ENCODE data around the gene COPS3. TPM values are rescaled to one million over a fixed set of nuclear protein-coding genes. Genes with fewer than 3 reads are reported as not detected.

Gene COPS3
- total and polyA plus RNA-seq, 9 of the 15 experiments (the other 6 are each of a cell fraction or from before 2014, with no cell fraction given) = 92.4 to 295 (median 167) TPM

DNA sequence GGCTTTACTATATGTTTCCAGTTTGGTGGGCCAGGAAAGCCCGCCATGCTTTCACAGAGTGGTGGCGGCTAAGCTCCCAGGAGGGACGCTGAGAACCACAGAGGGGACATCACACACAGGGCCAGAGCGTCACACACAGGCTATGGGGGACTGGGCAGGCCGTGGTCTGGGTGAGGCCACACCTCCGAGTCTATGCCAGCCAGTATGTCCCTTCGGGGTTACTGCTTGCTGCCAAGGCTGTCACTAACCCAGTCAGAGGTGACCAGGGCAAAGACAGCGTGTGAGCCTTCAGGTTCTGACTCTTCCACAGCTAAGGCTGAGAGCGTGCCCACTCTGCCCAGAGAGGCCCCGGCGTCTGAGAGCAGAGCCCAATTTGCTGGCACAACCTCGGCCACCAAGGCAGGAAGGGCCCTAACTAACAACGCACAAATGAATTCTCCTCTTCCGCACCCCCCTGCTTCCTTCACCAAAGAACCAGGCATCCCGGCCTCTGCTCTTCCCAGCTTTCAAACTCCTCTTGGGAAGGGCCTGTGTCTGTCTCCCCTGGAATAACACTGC is 77.8 kb downstream of the COPS3 start (continued):
- TF ChIP-seq, protein P1, sequence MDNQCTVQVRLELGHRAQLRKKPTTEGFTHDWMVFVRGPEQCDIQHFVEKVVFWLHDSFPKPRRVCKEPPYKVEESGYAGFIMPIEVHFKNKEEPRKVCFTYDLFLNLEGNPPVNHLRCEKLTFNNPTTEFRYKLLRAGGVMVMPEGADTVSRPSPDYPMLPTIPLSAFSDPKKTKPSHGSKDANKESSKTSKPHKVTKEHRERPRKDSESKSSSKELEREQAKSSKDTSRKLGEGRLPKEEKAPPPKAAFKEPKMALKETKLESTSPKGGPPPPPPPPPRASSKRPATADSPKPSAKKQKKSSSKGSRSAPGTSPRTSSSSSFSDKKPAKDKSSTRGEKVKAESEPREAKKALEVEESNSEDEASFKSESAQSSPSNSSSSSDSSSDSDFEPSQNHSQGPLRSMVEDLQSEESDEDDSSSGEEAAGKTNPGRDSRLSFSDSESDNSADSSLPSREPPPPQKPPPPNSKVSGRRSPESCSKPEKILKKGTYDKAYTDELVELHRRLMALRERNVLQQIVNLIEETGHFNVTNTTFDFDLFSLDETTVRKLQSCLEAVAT (IDR thresholded peaks at IDR 0.05) = no peak
- TF ChIP-seq SMAD1 (IDR thresholded peaks at IDR 0.05; ENCODE audit: low read depth, low read length, partially characterized antibody) (no peak), CBFB (CRISPR knock-in tag; IDR thresholded peaks at IDR 0.05) (no peak), PML (IDR thresholded peaks at IDR 0.05; ENCODE audit: low read length) (no peak)

DNA sequence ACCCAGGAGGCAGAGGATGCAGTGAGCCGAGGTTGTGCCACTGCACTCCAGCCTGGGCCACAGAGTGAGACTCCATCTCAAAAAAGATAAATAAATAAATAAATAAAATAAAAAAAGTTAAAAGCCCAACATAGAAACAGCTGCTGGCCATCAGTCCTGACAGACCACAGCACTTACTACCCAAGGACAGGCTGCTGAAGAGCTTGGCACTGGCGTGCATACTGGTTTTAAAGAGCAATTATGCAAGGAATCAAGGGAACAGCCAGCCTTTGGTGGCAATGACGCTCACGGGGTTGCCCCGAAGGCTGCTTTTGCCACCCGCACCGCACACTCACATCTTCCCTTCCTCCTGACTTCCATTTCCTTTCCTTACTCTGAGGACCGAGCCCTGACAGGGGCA is 79.1 kb downstream of the COPS3 start:
- H3K27me3 ChIP-seq (ENCODE audit: control insufficient read depth in 2 of 2, insufficient read depth in 2 of 2, low read length in 2 of 2) = no peaks in the 10 kb centered on the region
- H3K36me3 ChIP-seq (ENCODE audit: control insufficient read depth, insufficient read depth, low read length) = peaks cover 48% of the 10 kb centered on the region; the same call in 2 of the 3 replicates
- H3K4me3 ChIP-seq = no peak overlapping the region
- H3K9me1 ChIP-seq (ENCODE audit: control insufficient read depth, insufficient read depth, low read length) = no peaks in the 10 kb centered on the region
- ATAC-seq (no peak), FAIRE-seq (no peak), DNase-seq (ENCODE audit: extremely low read depth in 1 of 4, low spot score in 3 of 4) (no peak)
- POLR2A ChIA-PET = interaction anchor here (2.1 kb wide), 1 partner anchor 10 kb away, joined by 5 read pairs; no protein-coding TSS in a partner anchor
- peaks cover 47% of the 10 kb centered on the region for H3K79me2 ChIP-seq (ENCODE audit: control insufficient read depth, insufficient read depth, low read length)
- H3K4me1 ChIP-seq (replicated peaks in 1 of 2; ENCODE audit: control insufficient read depth in 2 of 2, insufficient read depth in 2 of 2, low read length in 2 of 2) = peaks cover 10 to 36% of the 10 kb centered on the region in 2 experiments; a peak in 4 of 5 replicates
- no peak overlapping the region; the same call in 2 of the 3 replicates for H3K27ac ChIP-seq (ENCODE audit: extremely low read depth, low read depth, low read length)
- 90% methylated on average over 5 of the region's 8 CpGs for WGBS (ENCODE audit: insufficient coverage, low coverage, missing lambda C conversion rate)
- no peaks in the 10 kb centered on the region for H4K20me1 ChIP-seq (replicated peaks; ENCODE audit: control insufficient read depth, insufficient read depth, low read length)
- no peak overlapping the region for H2AFZ ChIP-seq (ENCODE audit: low read depth, low read length)
- CTCF ChIA-PET (ENCODE audit: low intra/inter-chr PET ratio) = interaction anchor here (0.7 kb wide), 1 partner anchor 97 kb away, joined by 3 read pairs; no protein-coding TSS in a partner anchor
- intact Hi-C loops (cut with micrococcal nuclease) (no loop called here), in situ Hi-C loops (cut with MboI) (no loop called here)
- H3K9ac ChIP-seq (ENCODE audit: insufficient read depth in 1 of 2, low read depth in 2 of 2, low read length in 2 of 2) = peak overlapping the region in 1 of 2 experiments; percentile 78; a peak in 1 of 4 replicates
- H3K9me3 ChIP-seq (replicated peaks; ENCODE audit: control insufficient read depth, insufficient read depth, low read depth, low read length) = no peaks in the 10 kb centered on the region
- no peak overlapping the region for H3K4me2 ChIP-seq (ENCODE audit: insufficient read depth, low read length)
- BruUV-seq (replicated peaks) = no TSS peak
- TF ChIP-seq PRPF4 (IDR thresholded peaks at IDR 0.05; ENCODE audit: insufficient read depth, low read depth, low read length, poor library complexity, severe bottlenecking) (no peak), DPF2 (IDR thresholded peaks at IDR 0.05) (no peak), ZNF12 (CRISPR knock-in tag; IDR thresholded peaks at IDR 0.05) (no peak), ZBED1 (IDR thresholded peaks at IDR 0.05) (no peak), TAF9B (IDR thresholded peaks at IDR 0.05; ENCODE audit: partially characterized antibody) (no peak), SMARCB1 (IDR thresholded peaks at IDR 0.05; ENCODE audit: insufficient read length, low read depth) (no peak), RBFOX2 (IDR thresholded peaks at IDR 0.05; ENCODE audit: low read depth, low read length) (no peak), ZNF197 (CRISPR knock-in tag; IDR thresholded peaks at IDR 0.05; ENCODE audit: low read depth) (no peak), MYC (IDR thresholded peaks at IDR 0.05; ENCODE audit: low read depth, low read length) (no peak), MYC (CRISPR knock-in tag; IDR thresholded peaks at IDR 0.05; ENCODE audit: borderline replicate concordance, low read depth) (no peak), MTA2 (IDR thresholded peaks at IDR 0.05; ENCODE audit: low read depth) (no peak), BHLHE40 (IDR thresholded peaks at IDR 0.05; ENCODE audit: low read length) (no peak), U2AF2 (optimal IDR thresholded peaks at IDR 0.05; ENCODE audit: low read depth, low read length) (no peak), HOXB6 (CRISPR knock-in tag; IDR thresholded peaks at IDR 0.05; ENCODE audit: borderline replicate concordance) (no peak), DDX20 (tag; IDR thresholded peaks at IDR 0.05; ENCODE audit: low read depth) (no peak), ZNF57 (CRISPR knock-in tag; IDR thresholded peaks at IDR 0.05) (no peak), SNIP1 (IDR thresholded peaks at IDR 0.05; ENCODE audit: low read depth) (no peak)
- TF ChIP-seq, protein P2, sequence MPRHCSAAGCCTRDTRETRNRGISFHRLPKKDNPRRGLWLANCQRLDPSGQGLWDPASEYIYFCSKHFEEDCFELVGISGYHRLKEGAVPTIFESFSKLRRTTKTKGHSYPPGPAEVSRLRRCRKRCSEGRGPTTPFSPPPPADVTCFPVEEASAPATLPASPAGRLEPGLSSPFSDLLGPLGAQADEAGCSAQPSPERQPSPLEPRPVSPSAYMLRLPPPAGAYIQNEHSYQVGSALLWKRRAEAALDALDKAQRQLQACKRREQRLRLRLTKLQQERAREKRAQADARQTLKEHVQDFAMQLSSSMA (CRISPR knock-in tag; IDR thresholded peaks at IDR 0.05) = no peak

Measured in K562 (cell line).